GM12891 (cell line): ENCODE data around the gene CDK8.

Source experiments
- DNase-seq: peaks from one replicate; pipeline ENCODE4 v3.0.0; 2011; ENCODE audit warnings: low spot score; ENCODE audit not compliant: insufficient read length
- FAIRE-seq: peaks from 2 replicates; lab custom pipeline; 2011; peaks lifted over from hg19 to GRCh38; lab: Jason Lieb, UNC
- PAX5 ChIP-seq: IDR thresholded peaks from 2 replicates; pipeline ENCODE4 v1.6.1; 2011; ENCODE audit warnings: low read length, moderate library complexity, mild to moderate bottlenecking; ENCODE audit not compliant: insufficient read depth, severe bottlenecking
- POLR2A ChIP-seq: IDR thresholded peaks from 2 replicates; pipeline ENCODE4 v1.6.1; 2011; ENCODE audit warnings: low read depth, low read length, control low read depth
- POLR2AphosphoS5 ChIP-seq: IDR thresholded peaks from 2 replicates; pipeline ENCODE4 v1.6.1; 2011; ENCODE audit warnings: low read depth, low read length, control low read depth
- POU2F2 ChIP-seq: IDR thresholded peaks from 2 replicates; pipeline ENCODE4 v1.6.1; 2011; ENCODE audit warnings: low read depth, mild to moderate bottlenecking, control low read depth, low read length, moderate library complexity
- SPI1 ChIP-seq: IDR thresholded peaks from 2 replicates; pipeline ENCODE4 v1.6.1; 2011; ENCODE audit warnings: low read depth, low read length, control low read depth
- TAF1 ChIP-seq: IDR thresholded peaks from 2 replicates; pipeline ENCODE4 v1.6.1; 2011; ENCODE audit warnings: low read depth, low read length, control low read depth

CDK8 gene

GRCh38 chr13:26222520-26223046 lies 31.3 kb upstream of the CDK8 start:
- FAIRE-seq, result no peak

GRCh38 chr13:26225896-26226617 lies 27.9 kb upstream of the CDK8 start:
- DNase-seq, result no peak
- FAIRE-seq, result no peak
- TF ChIP-seq POLR2A, result no peak
- TF ChIP-seq POLR2AphosphoS5, result no peak
- no peak for TF ChIP-seq POU2F2
- no peak for TF ChIP-seq PAX5
- TF ChIP-seq SPI1, result no peak
- no peak for TF ChIP-seq TAF1

More at GRCh38 chr13:26222520-26223046, 31.3 kb upstream of the CDK8 start:
- no peak for DNase-seq
- TF ChIP-seq POLR2A (peak; percentile 10; the same call in 1 of the 2 replicates), SPI1 (no peak), POLR2AphosphoS5 (no peak), POU2F2 (no peak)

- FAIRE-seq, result no peak
- DNase-seq, result no peak
- TF ChIP-seq POLR2A (no peak), TAF1 (no peak), POLR2AphosphoS5 (no peak), PAX5 (no peak)
Measured at GRCh38 chr13:26227166-26227971, 26.6 kb upstream of the CDK8 start.

GRCh38 chr13:26228096-26228495 lies 25.8 kb upstream of the CDK8 start:
- TF ChIP-seq POLR2A, result no peak
- no peak for TF ChIP-seq PAX5
- no peak for TF ChIP-seq SPI1
- no peak for TF ChIP-seq POU2F2
- no peak for TF ChIP-seq POLR2AphosphoS5
- TF ChIP-seq TAF1, result no peak
- no peak for DNase-seq
- FAIRE-seq, result no peak

- FAIRE-seq, result no peak
- TF ChIP-seq TAF1 (no peak), SPI1 (no peak), POU2F2 (no peak), PAX5 (no peak), POLR2AphosphoS5 (no peak), POLR2A (no peak)
Measured at GRCh38 chr13:26229080-26229615, 24.8 kb upstream of the CDK8 start.

GRCh38 chr13:26230703-26231102 lies 23.2 kb upstream of the CDK8 start:
- FAIRE-seq (no peak), DNase-seq (no peak)
- no peak for TF ChIP-seq TAF1
- TF ChIP-seq SPI1, result no peak
- no peak for TF ChIP-seq POLR2AphosphoS5
- no peak for TF ChIP-seq POU2F2
- no peak for TF ChIP-seq PAX5
- no peak for TF ChIP-seq POLR2A

More at GRCh38 chr13:26229080-26229615, 24.8 kb upstream of the CDK8 start:
- no peak for DNase-seq

GRCh38 chr13:26236296-26236695 lies 17.6 kb upstream of the CDK8 start:
- TF ChIP-seq PAX5 (no peak), POLR2A (no peak), SPI1 (no peak), TAF1 (no peak), POLR2AphosphoS5 (no peak), POU2F2 (no peak)
- DNase-seq (no peak), FAIRE-seq (no peak)

GRCh38 chr13:26246154-26246553 lies 7.8 kb upstream of the CDK8 start:
- no peak for TF ChIP-seq TAF1
- TF ChIP-seq POLR2A, result no peak
- no peak for TF ChIP-seq SPI1
- no peak for TF ChIP-seq POU2F2
- no peak for TF ChIP-seq PAX5
- FAIRE-seq (no peak), DNase-seq (no peak)

GRCh38 chr13:26247011-26247410 lies 6.9 kb upstream of the CDK8 start:
- no peak for FAIRE-seq
- TF ChIP-seq POU2F2, result no peak
- TF ChIP-seq SPI1, result no peak
- TF ChIP-seq POLR2A, result no peak
- TF ChIP-seq TAF1, result no peak
- no peak for TF ChIP-seq PAX5
- no peak for TF ChIP-seq POLR2AphosphoS5

More at GRCh38 chr13:26247011-26247410, 6.9 kb upstream of the CDK8 start:
- no peak for DNase-seq
